Kidney epithelial cell (primary cell): ENCODE measurements around the gene ADPRS. TPM values are rescaled to one million over a fixed set of nuclear protein-coding genes. Genes with fewer than 3 reads are reported as not detected.

ENCODE experiments used
- DNase-seq: peaks from one replicate; pipeline ENCODE4 v3.0.0-alpha.2; 2010; ENCODE audit warnings: low read depth
- H3K27me3 ChIP-seq: 2 replicates; pipeline ENCODE4 v1.6.0; 2011; ENCODE audit warnings: low read length; ENCODE audit not compliant: control insufficient read depth, insufficient read depth
- H3K36me3 ChIP-seq: 2 replicates; pipeline ENCODE4 v1.5.1; 2011; ENCODE audit warnings: low read length; ENCODE audit not compliant: control insufficient read depth, insufficient read depth
- H3K4me3 ChIP-seq: 2 replicates; pipeline ENCODE4 v1.5.1; 2011; ENCODE audit warnings: low read depth, mild to moderate bottlenecking, control low read depth, low read length
- total RNA-seq: library from RNA; depleted of rRNA; stranded (reverse); fragments of >200 nt; gene quantifications from 2 replicates; pipeline ENCODE4 v1.2.3, GENCODE V29; 2015
- TF ChIP-seq, protein P1 (sequence below): IDR thresholded peaks from 2 replicates; pipeline ENCODE4 v1.5.1; 2011; ENCODE audit warnings: mild to moderate bottlenecking, moderate library complexity, low read length, control low read depth, inconsistent platforms; ENCODE audit not compliant: insufficient read depth, poor library complexity, severe bottlenecking

Gene ADPRS
- total RNA-seq, 1 donor from 2014 or later: 70.3 TPM

DNA sequence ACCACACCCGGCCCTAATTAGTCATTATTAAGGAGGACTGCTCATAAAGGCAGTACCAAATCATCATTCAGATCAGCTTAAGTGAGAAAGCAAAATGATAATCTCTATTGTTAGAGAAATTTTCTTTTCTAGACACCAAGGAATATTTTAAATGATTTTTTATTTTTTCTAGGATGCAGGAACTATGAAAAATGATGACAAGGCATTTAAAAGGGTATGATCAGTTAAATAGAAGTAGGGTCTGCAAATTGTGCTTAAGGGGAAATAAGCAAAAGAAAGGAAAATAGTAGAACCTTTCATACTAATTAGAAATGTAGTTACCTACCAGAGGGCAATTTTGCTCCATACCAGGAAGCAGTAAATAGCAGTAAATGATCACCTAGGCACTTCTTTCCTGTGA, 26.4 kb upstream of the ADPRS start:
- TF ChIP-seq, protein P1, sequence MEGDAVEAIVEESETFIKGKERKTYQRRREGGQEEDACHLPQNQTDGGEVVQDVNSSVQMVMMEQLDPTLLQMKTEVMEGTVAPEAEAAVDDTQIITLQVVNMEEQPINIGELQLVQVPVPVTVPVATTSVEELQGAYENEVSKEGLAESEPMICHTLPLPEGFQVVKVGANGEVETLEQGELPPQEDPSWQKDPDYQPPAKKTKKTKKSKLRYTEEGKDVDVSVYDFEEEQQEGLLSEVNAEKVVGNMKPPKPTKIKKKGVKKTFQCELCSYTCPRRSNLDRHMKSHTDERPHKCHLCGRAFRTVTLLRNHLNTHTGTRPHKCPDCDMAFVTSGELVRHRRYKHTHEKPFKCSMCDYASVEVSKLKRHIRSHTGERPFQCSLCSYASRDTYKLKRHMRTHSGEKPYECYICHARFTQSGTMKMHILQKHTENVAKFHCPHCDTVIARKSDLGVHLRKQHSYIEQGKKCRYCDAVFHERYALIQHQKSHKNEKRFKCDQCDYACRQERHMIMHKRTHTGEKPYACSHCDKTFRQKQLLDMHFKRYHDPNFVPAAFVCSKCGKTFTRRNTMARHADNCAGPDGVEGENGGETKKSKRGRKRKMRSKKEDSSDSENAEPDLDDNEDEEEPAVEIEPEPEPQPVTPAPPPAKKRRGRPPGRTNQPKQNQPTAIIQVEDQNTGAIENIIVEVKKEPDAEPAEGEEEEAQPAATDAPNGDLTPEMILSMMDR: no peak
- no peak overlapping the region for H3K4me3 ChIP-seq
- H3K36me3 ChIP-seq: no peaks in the 10 kb centered on the region
- DNase-seq: no peak
- no peaks in the 10 kb centered on the region for H3K27me3 ChIP-seq

DNA sequence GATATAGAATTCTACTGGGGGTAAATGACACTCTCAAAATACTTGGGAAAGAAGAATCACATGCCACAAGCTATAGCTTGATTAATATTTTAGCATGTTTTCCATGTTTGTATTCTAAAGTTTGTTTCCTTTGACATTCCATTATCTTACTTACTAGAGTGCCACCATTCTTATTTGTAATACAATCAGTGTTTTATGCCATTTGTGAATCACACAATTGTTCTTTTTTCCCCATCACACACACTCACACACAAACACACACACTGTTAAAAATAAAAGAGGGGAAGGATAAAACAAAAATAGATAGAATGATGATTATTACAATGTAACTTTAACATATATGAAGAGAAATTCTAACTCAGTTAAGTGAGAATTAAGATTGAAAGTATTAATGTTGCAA, 20.8 kb upstream of the ADPRS start:
- Histone ChIP-seq H3K4me3 (no peak overlapping the region), H3K36me3 (no peaks in the 10 kb centered on the region), H3K27me3 (no peaks in the 10 kb centered on the region)
- TF ChIP-seq, protein P1: no peak
- no peak for DNase-seq

DNA sequence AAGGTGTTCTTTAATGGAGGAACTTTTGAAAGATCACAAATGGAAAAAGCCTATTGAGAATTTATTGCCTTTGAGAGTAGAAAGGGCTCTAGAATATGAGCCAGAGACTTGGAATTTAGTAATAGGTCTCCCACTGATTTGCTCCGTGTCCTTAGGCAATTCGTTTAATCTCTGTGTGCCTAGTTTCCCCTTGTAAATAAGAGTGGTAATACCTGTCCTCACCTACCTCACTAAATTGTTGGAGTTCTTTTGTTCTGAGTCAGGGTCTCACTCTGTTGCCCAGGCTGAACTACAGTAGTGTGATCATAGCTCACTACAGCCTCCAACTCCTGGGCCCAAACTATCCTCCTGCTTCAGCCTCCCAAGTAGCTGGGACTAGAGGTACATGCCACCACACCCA, 19.8 kb upstream of the ADPRS start:
- no peak for DNase-seq
- Histone ChIP-seq H3K4me3 (no peak overlapping the region), H3K36me3 (no peaks in the 10 kb centered on the region), H3K27me3 (no peaks in the 10 kb centered on the region)
- TF ChIP-seq, protein P1: no peak

DNA sequence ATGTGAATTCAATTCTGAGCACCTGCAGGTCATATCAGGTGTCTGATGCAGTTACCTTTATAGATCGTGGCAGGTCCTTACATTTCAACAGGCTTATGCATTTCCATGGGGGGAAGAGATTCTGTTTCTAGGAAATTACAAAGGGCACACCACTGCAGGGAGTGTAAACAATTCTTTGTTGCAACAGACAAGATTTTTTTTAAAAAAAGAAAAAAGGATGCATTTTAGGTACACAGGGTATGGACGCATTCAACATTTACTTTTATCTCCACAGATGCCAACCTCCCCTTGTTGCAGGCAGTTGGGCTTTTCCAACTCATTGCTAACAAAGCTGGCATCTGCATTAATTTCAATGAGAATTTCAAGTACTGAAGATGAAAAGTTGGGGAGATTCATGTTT, 18.3 kb upstream of the ADPRS start:
- Histone ChIP-seq H3K27me3 (no peaks in the 10 kb centered on the region), H3K36me3 (no peaks in the 10 kb centered on the region), H3K4me3 (no peak overlapping the region)
- TF ChIP-seq, protein P1: no peak
- DNase-seq: no peak

DNA sequence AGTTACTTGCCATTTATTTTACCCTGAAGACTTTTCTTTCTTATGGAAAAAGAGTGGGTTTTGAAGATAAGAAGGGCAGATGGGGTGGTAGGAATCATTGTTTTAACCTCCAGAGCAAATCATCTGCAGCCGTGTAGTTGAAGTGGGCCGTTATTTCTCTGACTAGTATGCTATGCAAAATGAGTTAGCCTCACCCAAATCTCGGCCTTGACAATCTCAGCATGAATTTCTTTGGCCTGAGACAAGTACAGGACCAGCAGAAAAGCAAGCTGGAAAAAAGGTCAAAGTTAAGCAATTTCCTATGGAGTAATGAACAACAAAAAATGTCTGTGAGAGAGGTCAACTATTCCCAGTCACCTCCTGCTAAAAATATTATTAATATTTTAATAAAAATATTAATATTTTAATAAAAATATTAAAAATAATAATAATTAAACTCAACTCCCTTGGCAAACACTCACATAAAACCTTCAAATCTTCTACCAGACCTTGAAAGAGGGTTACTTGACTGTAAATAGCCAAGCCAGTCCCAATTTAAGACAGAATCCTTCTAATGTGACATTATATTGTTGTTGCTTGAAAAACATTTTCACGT, 11.6 kb upstream of the ADPRS start:
- TF ChIP-seq, protein P1: no peak
- DNase-seq: no peak
- H3K27me3 ChIP-seq: no peaks in the 10 kb centered on the region
- no peaks in the 10 kb centered on the region for H3K36me3 ChIP-seq
- H3K4me3 ChIP-seq: no peak overlapping the region

DNA sequence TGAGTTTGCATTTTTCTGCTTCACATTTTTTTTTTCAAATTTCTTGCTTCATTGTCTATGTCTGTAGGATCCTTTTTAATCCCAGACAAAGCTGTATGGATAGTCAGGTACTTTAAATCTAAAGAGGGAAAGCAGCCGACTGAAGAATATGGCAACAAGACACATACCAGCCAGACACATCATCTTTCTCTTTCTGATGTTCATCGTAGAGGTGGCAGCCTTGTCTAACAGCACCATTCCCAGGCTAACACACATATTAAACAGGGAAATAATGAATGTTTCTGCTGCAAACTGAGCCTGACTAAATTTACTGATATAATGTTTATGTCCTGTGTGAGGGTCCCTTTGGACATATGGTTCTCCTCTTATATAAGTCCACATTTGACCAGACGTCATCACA, 8.5 kb upstream of the ADPRS start:
- H3K27me3 ChIP-seq: no peaks in the 10 kb centered on the region
- DNase-seq: no peak
- TF ChIP-seq, protein P1: no peak
- H3K4me3 ChIP-seq: no peak overlapping the region
- H3K36me3 ChIP-seq: no peaks in the 10 kb centered on the region
